ENCODE data around the gene LRRC36.

DNA sequence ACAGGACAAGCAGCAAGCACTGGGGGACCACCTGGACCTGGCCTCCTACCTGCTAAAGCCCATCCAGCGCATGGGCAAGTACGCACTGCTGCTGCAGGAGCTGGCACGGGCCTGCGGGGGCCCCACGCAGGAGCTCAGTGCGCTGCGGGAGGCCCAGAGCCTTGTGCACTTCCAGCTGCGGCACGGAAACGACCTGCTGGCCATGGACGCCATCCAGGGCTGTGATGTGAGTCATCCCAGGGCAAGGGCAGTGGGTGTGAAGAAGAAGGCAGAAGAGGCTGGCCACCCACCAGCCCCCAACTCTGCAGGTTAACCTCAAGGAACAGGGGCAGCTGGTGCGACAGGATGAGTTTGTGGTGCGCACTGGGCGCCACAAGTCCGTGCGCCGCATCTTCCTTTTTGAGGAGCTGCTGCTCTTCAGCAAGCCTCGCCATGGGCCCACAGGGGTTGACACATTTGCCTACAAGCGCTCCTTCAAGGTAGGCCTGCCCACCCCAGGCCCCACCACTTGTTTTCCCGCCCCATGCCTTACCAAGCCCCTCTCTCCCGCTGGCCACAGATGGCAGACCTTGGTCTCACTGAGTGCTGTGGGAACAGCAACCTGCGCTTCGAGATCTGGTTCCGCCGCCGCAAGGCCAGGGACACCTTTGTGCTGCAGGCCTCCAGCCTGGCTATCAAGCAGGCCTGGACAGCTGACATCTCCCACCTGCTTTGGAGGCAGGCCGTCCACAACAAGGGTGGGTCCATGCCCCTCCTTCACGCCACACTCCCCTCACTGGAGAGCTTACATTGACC lies 40.0 kb upstream of the LRRC36 start:
- TF ChIP-seq, protein P1, sequence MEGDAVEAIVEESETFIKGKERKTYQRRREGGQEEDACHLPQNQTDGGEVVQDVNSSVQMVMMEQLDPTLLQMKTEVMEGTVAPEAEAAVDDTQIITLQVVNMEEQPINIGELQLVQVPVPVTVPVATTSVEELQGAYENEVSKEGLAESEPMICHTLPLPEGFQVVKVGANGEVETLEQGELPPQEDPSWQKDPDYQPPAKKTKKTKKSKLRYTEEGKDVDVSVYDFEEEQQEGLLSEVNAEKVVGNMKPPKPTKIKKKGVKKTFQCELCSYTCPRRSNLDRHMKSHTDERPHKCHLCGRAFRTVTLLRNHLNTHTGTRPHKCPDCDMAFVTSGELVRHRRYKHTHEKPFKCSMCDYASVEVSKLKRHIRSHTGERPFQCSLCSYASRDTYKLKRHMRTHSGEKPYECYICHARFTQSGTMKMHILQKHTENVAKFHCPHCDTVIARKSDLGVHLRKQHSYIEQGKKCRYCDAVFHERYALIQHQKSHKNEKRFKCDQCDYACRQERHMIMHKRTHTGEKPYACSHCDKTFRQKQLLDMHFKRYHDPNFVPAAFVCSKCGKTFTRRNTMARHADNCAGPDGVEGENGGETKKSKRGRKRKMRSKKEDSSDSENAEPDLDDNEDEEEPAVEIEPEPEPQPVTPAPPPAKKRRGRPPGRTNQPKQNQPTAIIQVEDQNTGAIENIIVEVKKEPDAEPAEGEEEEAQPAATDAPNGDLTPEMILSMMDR (IDR thresholded peaks at IDR 0.05; ENCODE audit: insufficient read depth, low read length, poor library complexity, severe bottlenecking): no peak
- no peak for TF ChIP-seq EZH2phosphoT487 (conservative IDR thresholded peaks at IDR 0.05; ENCODE audit: low read length)

Measured in SU-DHL-6 (cell line).